GM12878 (cell line): Measurements from ENCODE around the gene TMEM208.

Source experiments
- TF ChIP-seq, protein P1 (sequence below), 3 experiments: IDR thresholded peaks in 2 of 3; conservative IDR thresholded peaks in 1 of 3; 2 replicates each; pipeline ENCODE4 v1.5.1; 2011; ENCODE audit warnings: low read depth in 3 of 3, low read length in 3 of 3, mild to moderate bottlenecking in 3 of 3, control low read depth in 2 of 3, moderate library complexity in 2 of 3, inconsistent platforms in 1 of 3, mixed read lengths in 1 of 3; ENCODE audit not compliant: control insufficient read depth in 2 of 3, insufficient read depth in 1 of 3; ENCODE audit errors: extremely low read depth in 1 of 3
- TF ChIP-seq, protein P2 (sequence below): fragments of 450-650 bp; formaldehyde crosslinking; IDR thresholded peaks from 2 replicates; pipeline ENCODE4 v1.4.0; 2022; ENCODE audit warnings: mild to moderate bottlenecking, moderate library complexity

DNA sequence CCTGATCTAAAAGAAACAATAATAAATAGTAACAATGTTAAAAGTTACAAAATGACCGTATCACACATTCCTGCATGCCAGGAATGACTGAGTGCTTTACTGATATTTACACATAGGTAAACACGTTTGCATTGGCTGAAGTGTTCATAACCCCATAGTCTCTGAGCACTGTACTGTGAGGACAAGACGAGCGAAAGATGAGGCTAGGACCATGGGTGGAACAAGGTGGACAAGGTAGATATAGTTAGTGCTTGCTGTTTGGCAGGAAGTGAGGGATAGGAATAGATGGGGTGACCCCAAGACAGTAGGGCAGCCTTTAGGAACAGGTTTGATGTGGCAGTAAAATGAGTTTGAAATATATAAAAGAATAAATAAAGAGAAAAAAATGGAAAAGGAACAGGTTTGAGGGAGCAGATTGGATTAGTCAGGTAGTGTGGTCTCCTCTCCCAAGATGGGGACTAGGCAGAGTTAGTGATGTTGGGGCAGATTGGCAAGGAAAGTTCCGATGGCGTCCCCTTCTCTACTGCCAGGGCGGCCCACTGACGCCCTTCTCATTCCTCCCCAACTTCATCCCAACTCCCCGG lies 35.4 kb upstream of the TMEM208 start:
- TF ChIP-seq, protein P1, sequence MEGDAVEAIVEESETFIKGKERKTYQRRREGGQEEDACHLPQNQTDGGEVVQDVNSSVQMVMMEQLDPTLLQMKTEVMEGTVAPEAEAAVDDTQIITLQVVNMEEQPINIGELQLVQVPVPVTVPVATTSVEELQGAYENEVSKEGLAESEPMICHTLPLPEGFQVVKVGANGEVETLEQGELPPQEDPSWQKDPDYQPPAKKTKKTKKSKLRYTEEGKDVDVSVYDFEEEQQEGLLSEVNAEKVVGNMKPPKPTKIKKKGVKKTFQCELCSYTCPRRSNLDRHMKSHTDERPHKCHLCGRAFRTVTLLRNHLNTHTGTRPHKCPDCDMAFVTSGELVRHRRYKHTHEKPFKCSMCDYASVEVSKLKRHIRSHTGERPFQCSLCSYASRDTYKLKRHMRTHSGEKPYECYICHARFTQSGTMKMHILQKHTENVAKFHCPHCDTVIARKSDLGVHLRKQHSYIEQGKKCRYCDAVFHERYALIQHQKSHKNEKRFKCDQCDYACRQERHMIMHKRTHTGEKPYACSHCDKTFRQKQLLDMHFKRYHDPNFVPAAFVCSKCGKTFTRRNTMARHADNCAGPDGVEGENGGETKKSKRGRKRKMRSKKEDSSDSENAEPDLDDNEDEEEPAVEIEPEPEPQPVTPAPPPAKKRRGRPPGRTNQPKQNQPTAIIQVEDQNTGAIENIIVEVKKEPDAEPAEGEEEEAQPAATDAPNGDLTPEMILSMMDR (IDR thresholded peaks at IDR 0.05 in 2 of 3, conservative IDR thresholded peaks at IDR 0.05 in 1 of 3; ENCODE audit: control insufficient read depth in 2 of 3, extremely low read depth in 1 of 3, insufficient read depth in 1 of 3, low read depth in 3 of 3, low read length in 3 of 3): no peak
- TF ChIP-seq, protein P2, sequence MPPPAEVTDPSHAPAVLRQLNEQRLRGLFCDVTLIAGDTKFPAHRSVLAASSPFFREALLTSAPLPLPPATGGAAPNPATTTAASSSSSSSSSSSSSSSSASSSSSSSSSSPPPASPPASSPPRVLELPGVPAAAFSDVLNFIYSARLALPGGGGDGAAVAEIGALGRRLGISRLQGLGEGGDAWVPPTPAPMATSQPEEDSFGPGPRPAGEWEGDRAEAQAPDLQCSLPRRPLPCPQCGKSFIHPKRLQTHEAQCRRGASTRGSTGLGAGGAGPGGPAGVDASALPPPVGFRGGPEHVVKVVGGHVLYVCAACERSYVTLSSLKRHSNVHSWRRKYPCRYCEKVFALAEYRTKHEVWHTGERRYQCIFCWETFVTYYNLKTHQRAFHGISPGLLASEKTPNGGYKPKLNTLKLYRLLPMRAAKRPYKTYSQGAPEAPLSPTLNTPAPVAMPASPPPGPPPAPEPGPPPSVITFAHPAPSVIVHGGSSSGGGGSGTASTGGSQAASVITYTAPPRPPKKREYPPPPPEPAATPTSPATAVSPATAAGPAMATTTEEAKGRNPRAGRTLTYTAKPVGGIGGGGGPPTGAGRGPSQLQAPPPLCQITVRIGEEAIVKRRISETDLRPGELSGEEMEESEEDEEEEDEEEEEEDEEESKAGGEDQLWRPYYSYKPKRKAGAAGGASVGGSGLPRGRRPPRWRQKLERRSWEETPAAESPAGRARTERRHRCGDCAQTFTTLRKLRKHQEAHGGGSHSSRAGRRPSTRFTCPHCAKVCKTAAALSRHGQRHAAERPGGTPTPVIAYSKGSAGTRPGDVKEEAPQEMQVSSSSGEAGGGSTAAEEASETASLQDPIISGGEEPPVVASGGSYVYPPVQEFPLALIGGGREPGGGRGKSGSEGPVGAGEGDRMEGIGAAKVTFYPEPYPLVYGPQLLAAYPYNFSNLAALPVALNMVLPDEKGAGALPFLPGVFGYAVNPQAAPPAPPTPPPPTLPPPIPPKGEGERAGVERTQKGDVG: no peak
